KMS-11 (cell line): ENCODE measurements around the gene SNCAIP.

Source experiments
- H2AFZ ChIP-seq: fragments of 200-600 bp; sonication (generic); 2 replicates; pipeline ENCODE4 v1.6.1; 2016; ENCODE audit warnings: antibody characterized with exemption, mixed run types, low read depth
- H3K27ac ChIP-seq: fragments of 200-600 bp; sonication (generic); 2 replicates; pipeline ENCODE4 v1.6.1; 2016; ENCODE audit warnings: mild to moderate bottlenecking, mixed run types
- H3K27me3 ChIP-seq: fragments of 200-600 bp; sonication (generic); 2 replicates; pipeline ENCODE4 v1.6.1; 2017; ENCODE audit warnings: mild to moderate bottlenecking, low read depth, mixed run types, moderate library complexity; ENCODE audit not compliant: insufficient read depth
- H3K36me3 ChIP-seq: fragments of 200-600 bp; sonication (generic); 2 replicates; pipeline ENCODE4 v1.6.1; 2017; ENCODE audit warnings: mild to moderate bottlenecking, mixed run types; ENCODE audit not compliant: insufficient read depth
- H3K4me1 ChIP-seq: fragments of 200-600 bp; sonication (generic); 2 replicates; pipeline ENCODE4 v1.6.1; 2016; ENCODE audit warnings: mild to moderate bottlenecking, low read depth, mixed run types; ENCODE audit not compliant: poor library complexity, severe bottlenecking
- H3K4me2 ChIP-seq: fragments of 200-600 bp; sonication (generic); 2 replicates; pipeline ENCODE4 v1.7.0; 2016; ENCODE audit warnings: mild to moderate bottlenecking, mixed run types
- H3K4me3 ChIP-seq: fragments of 200-600 bp; sonication (generic); IDR thresholded peaks from 2 replicates; pipeline ENCODE4 v1.6.1; 2017; ENCODE audit warnings: low read depth, low read length, mixed read lengths; ENCODE audit not compliant: insufficient read depth
- H3K79me2 ChIP-seq: fragments of 200-600 bp; sonication (generic); 2 replicates; pipeline ENCODE4 v1.6.1; 2016; ENCODE audit warnings: low read depth, mixed run types; ENCODE audit not compliant: insufficient read depth
- H3K9ac ChIP-seq: fragments of 200-600 bp; sonication (generic); 2 replicates; pipeline ENCODE4 v1.6.1; 2016; ENCODE audit warnings: mild to moderate bottlenecking, mixed run types
- H4K20me1 ChIP-seq: fragments of 200-600 bp; sonication (generic); 2 replicates; pipeline ENCODE4 v1.6.1; 2016; ENCODE audit warnings: mild to moderate bottlenecking, mixed run types; ENCODE audit not compliant: insufficient read depth
- CTCF ChIP-seq: fragments of 200-600 bp; sonication (generic); conservative IDR thresholded peaks from 2 replicates; pipeline ENCODE4 v1.6.1; 2017; ENCODE audit warnings: low read depth, mild to moderate bottlenecking, antibody characterized with exemption, low read length, moderate library complexity, mixed read lengths

SNCAIP gene

DNA sequence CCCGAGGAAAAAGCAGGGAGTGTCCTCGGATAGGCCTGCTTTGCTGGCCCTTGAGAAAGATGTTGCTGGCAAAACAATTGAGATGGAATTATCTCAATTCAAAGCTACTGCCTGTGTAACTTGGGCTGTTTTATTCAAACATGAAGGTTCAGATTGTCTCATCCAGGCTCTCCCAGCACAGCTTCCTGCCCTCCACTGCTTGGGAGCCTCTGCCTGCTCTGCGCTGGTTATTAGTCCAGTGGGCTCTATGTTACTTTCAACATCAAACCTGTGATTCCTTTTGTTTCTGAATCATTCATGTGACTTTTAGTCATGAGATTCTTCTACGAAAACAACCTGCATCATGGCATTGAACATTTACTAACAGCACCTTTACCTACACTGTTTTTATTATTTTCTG lies 123.2 kb downstream of the SNCAIP start:
- Histone ChIP-seq H3K27ac (no peak overlapping the region), H3K4me2 (no peak overlapping the region), H3K27me3 (no peaks in the 10 kb centered on the region), H2AFZ (no peak overlapping the region), H3K36me3 (no peaks in the 10 kb centered on the region), H3K79me2 (no peaks in the 10 kb centered on the region), H4K20me1 (no peaks in the 10 kb centered on the region), H3K4me3 (no peak overlapping the region), H3K9ac (no peak overlapping the region), H3K4me1 (no peaks in the 10 kb centered on the region)
- no peak for TF ChIP-seq CTCF

GRCh38 chr5:122435761-122436160 lies 123.7 kb downstream of the SNCAIP start:
- no peak overlapping the region for H3K27ac ChIP-seq
- no peaks in the 10 kb centered on the region for H3K79me2 ChIP-seq
- H3K9ac ChIP-seq, result no peak overlapping the region
- H3K4me1 ChIP-seq, result no peaks in the 10 kb centered on the region
- no peaks in the 10 kb centered on the region for H3K36me3 ChIP-seq
- no peak overlapping the region for H3K4me3 ChIP-seq
- no peaks in the 10 kb centered on the region for H4K20me1 ChIP-seq
- no peak for TF ChIP-seq CTCF
- H3K4me2 ChIP-seq, result no peak overlapping the region
- H2AFZ ChIP-seq, result no peak overlapping the region
- no peaks in the 10 kb centered on the region for H3K27me3 ChIP-seq

- Histone ChIP-seq H3K4me2 (no peak overlapping the region), H3K36me3 (no peaks in the 10 kb centered on the region), H2AFZ (no peak overlapping the region), H3K4me1 (no peaks in the 10 kb centered on the region), H3K4me3 (no peak overlapping the region), H3K27ac (no peak overlapping the region), H3K9ac (no peak overlapping the region), H3K79me2 (no peaks in the 10 kb centered on the region), H3K27me3 (no peaks in the 10 kb centered on the region), H4K20me1 (no peaks in the 10 kb centered on the region)
- no peak for TF ChIP-seq CTCF
Measured at GRCh38 chr5:122436615-122437014, 124.6 kb downstream of the SNCAIP start.

- Histone ChIP-seq H3K4me1 (no peaks in the 10 kb centered on the region), H3K27ac (no peak overlapping the region), H2AFZ (no peak overlapping the region), H3K4me3 (no peak overlapping the region), H3K79me2 (no peaks in the 10 kb centered on the region), H3K4me2 (no peak overlapping the region), H3K27me3 (no peaks in the 10 kb centered on the region), H3K9ac (no peak overlapping the region), H4K20me1 (no peaks in the 10 kb centered on the region), H3K36me3 (no peaks in the 10 kb centered on the region)
- TF ChIP-seq CTCF, result no peak
Measured at GRCh38 chr5:122439645-122440044, 127.6 kb downstream of the SNCAIP start.

- Histone ChIP-seq H3K36me3 (no peaks in the 10 kb centered on the region), H3K27me3 (no peaks in the 10 kb centered on the region), H3K79me2 (no peaks in the 10 kb centered on the region), H3K4me1 (no peaks in the 10 kb centered on the region), H3K4me3 (no peak overlapping the region), H2AFZ (no peak overlapping the region), H3K4me2 (no peak overlapping the region), H3K9ac (no peak overlapping the region), H4K20me1 (no peaks in the 10 kb centered on the region), H3K27ac (no peak overlapping the region)
- TF ChIP-seq CTCF, result no peak
Measured at GRCh38 chr5:122442938-122443337, 130.9 kb downstream of the SNCAIP start.
